Neuronal stem cell (in vitro differentiated cells): ENCODE results near the gene OVCH1.

Experiments
- DNase-seq: peaks from one replicate; pipeline ENCODE4 v3.0.0-alpha.2; 2013; ENCODE audit warnings: low spot score
- H2AFZ ChIP-seq: one replicate; pipeline ENCODE4 v1.6.1; 2013; ENCODE audit warnings: mild to moderate bottlenecking, low read length, inconsistent platforms
- H2AK5ac ChIP-seq: 2 replicates; pipeline ENCODE4 v1.6.1; 2013; ENCODE audit warnings: low read depth, mild to moderate bottlenecking, inconsistent platforms, low read length, moderate library complexity, mixed read lengths
- H2BK120ac ChIP-seq: 2 replicates; pipeline ENCODE4 v1.6.1; 2013; ENCODE audit warnings: low read depth, mild to moderate bottlenecking, inconsistent platforms, low read length, moderate library complexity, mixed read lengths
- H2BK12ac ChIP-seq: one replicate; pipeline ENCODE4 v1.6.1; 2013; ENCODE audit warnings: low read length, inconsistent platforms
- H2BK15ac ChIP-seq: 2 replicates; pipeline ENCODE4 v1.6.1; 2013; ENCODE audit warnings: mild to moderate bottlenecking, low read length, inconsistent platforms, mixed read lengths
- H2BK5ac ChIP-seq: one replicate; pipeline ENCODE4 v1.6.1; 2013; ENCODE audit warnings: inconsistent platforms, mild to moderate bottlenecking, low read length, moderate library complexity
- H3K14ac ChIP-seq: one replicate; pipeline ENCODE4 v1.6.1; 2013; ENCODE audit warnings: low read length, inconsistent platforms
- H3K18ac ChIP-seq: 2 replicates; pipeline ENCODE4 v1.6.1; 2013; ENCODE audit warnings: low read length, inconsistent platforms
- H3K23ac ChIP-seq: 2 replicates; pipeline ENCODE4 v1.6.1; 2013; ENCODE audit warnings: low read depth, mild to moderate bottlenecking, mixed read lengths, low read length, inconsistent platforms; ENCODE audit not compliant: poor library complexity
- H3K27ac ChIP-seq: replicated peaks from 3 replicates; pipeline ENCODE4 v1.5.1; 2013; ENCODE audit warnings: low read length, inconsistent platforms
- H3K27me3 ChIP-seq, 3 experiments: 2 replicates each; pipeline ENCODE4 v1.6.1; 2013; ENCODE audit warnings: low read length in 3 of 3, mild to moderate bottlenecking in 2 of 3, inconsistent platforms in 1 of 3, low read depth in 1 of 3, mixed read lengths in 1 of 3, moderate library complexity in 1 of 3; ENCODE audit not compliant: control insufficient read depth in 3 of 3, insufficient read depth in 3 of 3
- H3K36me3 ChIP-seq, 2 donors: replicated peaks in 1 of 2; 2 replicates each; pipeline ENCODE4 v1.6.1; 2013; ENCODE audit warnings: low read length in 2 of 2; ENCODE audit not compliant: control insufficient read depth in 2 of 2, insufficient read depth in 2 of 2
- H3K4ac ChIP-seq: 2 replicates; pipeline ENCODE4 v1.6.1; 2013; ENCODE audit warnings: inconsistent platforms, mild to moderate bottlenecking, low read length, moderate library complexity
- H3K4me1 ChIP-seq, 2 donors: 1 replicate in 1 of 2; 2 replicates in 1 of 2; pipeline ENCODE4 v1.6.1; 2013; ENCODE audit warnings: low read length in 2 of 2, low read depth in 1 of 2; ENCODE audit not compliant: control insufficient read depth in 2 of 2, insufficient read depth in 1 of 2
- H3K4me2 ChIP-seq: one replicate; pipeline ENCODE4 v1.6.1; 2013; ENCODE audit warnings: mild to moderate bottlenecking, low read length, inconsistent platforms; ENCODE audit not compliant: insufficient read depth, poor library complexity, severe bottlenecking
- H3K4me3 ChIP-seq, 2 donors: 2 replicates each; pipeline ENCODE4 v1.5.1; 2013; ENCODE audit warnings: low read length in 2 of 2, mild to moderate bottlenecking in 2 of 2, inconsistent platforms in 1 of 2, moderate library complexity in 1 of 2
- H3K79me1 ChIP-seq: one replicate; pipeline ENCODE4 v1.6.1; 2013; ENCODE audit warnings: low read depth, mild to moderate bottlenecking, inconsistent platforms, low read length, moderate library complexity
- H3K9ac ChIP-seq: one replicate; pipeline ENCODE4 v1.6.1; 2013; ENCODE audit warnings: mild to moderate bottlenecking, low read depth, low read length, inconsistent platforms; ENCODE audit not compliant: poor library complexity
- H3K9me3 ChIP-seq, 2 donors: replicated peaks in 1 of 2; 2 replicates each; pipeline versions ENCODE3 to v1.6.1; 2013; ENCODE audit warnings: low read length in 2 of 2, mild to moderate bottlenecking in 2 of 2, inconsistent platforms in 1 of 2, low read depth in 1 of 2, mixed read lengths in 1 of 2, moderate library complexity in 1 of 2; ENCODE audit not compliant: control insufficient read depth in 2 of 2, insufficient read depth in 1 of 2
- H4K8ac ChIP-seq: one replicate; pipeline ENCODE4 v1.6.1; 2013; ENCODE audit warnings: low read depth, mild to moderate bottlenecking, inconsistent platforms, low read length, moderate library complexity
- H4K91ac ChIP-seq: one replicate; pipeline ENCODE4 v1.6.1; 2013; ENCODE audit warnings: low read length, low read depth, mild to moderate bottlenecking, inconsistent platforms; ENCODE audit not compliant: poor library complexity
- WGBS, 2 donors: extraction: QIAGEN DNeasy Blood & Tissue Kit; methylation state at CpG; one replicate each; pipeline ENCODE4 v1.1.7; 2013; ENCODE audit warnings: missing lambda C conversion rate in 2 of 2, mixed read lengths in 1 of 2; ENCODE audit not compliant: insufficient read length in 2 of 2, insufficient replicate concordance in 1 of 2; ENCODE audit errors: extremely low coverage in 2 of 2; 5-methylcytosine and 5-hydroxymethylcytosine counted together

OVCH1 gene

DNA sequence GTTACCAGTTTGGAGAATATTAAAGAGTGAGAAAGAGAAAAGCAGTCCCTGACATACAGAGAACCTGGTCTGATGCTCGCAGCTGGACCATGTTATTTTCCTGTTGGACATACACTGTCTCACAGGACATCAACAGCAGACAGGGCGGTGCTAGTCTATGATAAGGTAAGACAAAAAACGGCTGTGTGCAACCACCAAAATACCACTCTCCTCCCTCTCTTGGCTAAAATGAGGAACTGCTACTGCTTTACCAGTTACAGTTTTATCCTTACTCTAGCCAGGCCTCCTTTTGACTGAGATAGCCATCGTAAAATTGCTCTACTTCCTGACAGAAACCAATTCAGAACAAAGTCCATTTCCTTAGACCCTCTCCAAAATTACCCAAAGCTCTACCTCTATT, 69.5 kb downstream of the OVCH1 start:
- no peak overlapping the region for H3K4ac ChIP-seq
- H3K4me3 ChIP-seq: no peak overlapping the region
- no CpG with 5 or more reads among the region's 4 CpGs for WGBS, 2 donors
- H3K79me1 ChIP-seq: no peaks in the 10 kb centered on the region
- no peak overlapping the region for H3K4me2 ChIP-seq
- H2AK5ac ChIP-seq: no peak overlapping the region
- no peak overlapping the region for H2BK15ac ChIP-seq
- no peak overlapping the region for H3K14ac ChIP-seq
- H2BK12ac ChIP-seq: no peak overlapping the region
- no peak overlapping the region for H3K23ac ChIP-seq
- no peak overlapping the region for H2BK120ac ChIP-seq
- no peak overlapping the region for H3K9ac ChIP-seq
- no peak overlapping the region for H2BK5ac ChIP-seq
- H2AFZ ChIP-seq: no peak overlapping the region
- H3K36me3 ChIP-seq: no peaks in the 10 kb centered on the region
- no peak for DNase-seq
- no peak overlapping the region for H4K8ac ChIP-seq
- peaks cover 0 to 6% of the 10 kb centered on the region in 2 donors for H3K4me1 ChIP-seq
- no peak overlapping the region for H3K27ac ChIP-seq
- no peaks in the 10 kb centered on the region for H3K9me3 ChIP-seq
- no peak overlapping the region for H4K91ac ChIP-seq
- H3K27me3 ChIP-seq: no peaks in the 10 kb centered on the region
- no peak overlapping the region for H3K18ac ChIP-seq

- Histone ChIP-seq H2BK12ac (no peak overlapping the region), H2AK5ac (no peak overlapping the region), H3K23ac (no peak overlapping the region), H3K9me3 (no peaks in the 10 kb centered on the region), H3K27ac (no peak overlapping the region), H2BK120ac (no peak overlapping the region), H3K27me3 (no peaks in the 10 kb centered on the region), H3K9ac (no peak overlapping the region), H4K91ac (no peak overlapping the region), H2AFZ (no peak overlapping the region), H3K4ac (no peak overlapping the region), H3K4me3 (no peak overlapping the region), H4K8ac (no peak overlapping the region), H3K18ac (no peak overlapping the region), H3K4me2 (no peak overlapping the region), H3K14ac (no peak overlapping the region), H2BK5ac (no peak overlapping the region), H3K36me3 (no peaks in the 10 kb centered on the region), H3K79me1 (no peaks in the 10 kb centered on the region), H3K4me1 (peaks cover 0 to 6% of the 10 kb centered on the region in 2 donors), H2BK15ac (no peak overlapping the region)
- WGBS, 2 donors: no CpG with 5 or more reads among the region's 2 CpGs
- no peak for DNase-seq
These were observed 71.0 kb downstream of the OVCH1 start for GRCh38 chr12:29426498-29426897.

GRCh38 chr12:29425722-29426121, 71.8 kb downstream of the OVCH1 start:
- no CpG with 5 or more reads among the region's 2 CpGs for WGBS, 2 donors
- no peaks in the 10 kb centered on the region for H3K36me3 ChIP-seq

DNA sequence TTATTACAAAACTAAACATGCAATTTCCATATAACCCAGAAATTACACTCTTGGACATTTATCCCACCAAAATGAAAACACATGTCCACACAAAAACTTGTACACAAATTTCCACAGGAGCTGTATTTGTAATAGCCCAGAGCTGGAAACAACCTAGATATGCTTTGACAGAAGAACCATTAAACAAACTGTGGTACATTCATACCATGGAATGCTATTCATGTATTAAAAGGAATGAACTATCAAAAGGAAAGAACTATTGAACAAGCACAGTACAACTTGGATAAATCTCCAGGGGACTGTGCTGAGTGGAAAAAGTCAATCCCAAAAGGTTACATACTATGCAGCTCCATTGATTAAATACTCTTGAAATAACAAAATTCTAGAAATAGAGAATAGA, 80.7 kb downstream of the OVCH1 start:
- H3K9me3 ChIP-seq: no peaks in the 10 kb centered on the region
- H2BK5ac ChIP-seq: no peak overlapping the region
- H4K8ac ChIP-seq: no peak overlapping the region
- H3K27me3 ChIP-seq: no peaks in the 10 kb centered on the region
- no peaks in the 10 kb centered on the region for H3K4me1 ChIP-seq
- H3K23ac ChIP-seq: no peak overlapping the region
- H3K27ac ChIP-seq: no peak overlapping the region
- no peak overlapping the region for H2AK5ac ChIP-seq
- H2AFZ ChIP-seq: no peak overlapping the region
- no peak overlapping the region for H3K9ac ChIP-seq
- no peak overlapping the region for H4K91ac ChIP-seq
- DNase-seq: no peak
- H2BK12ac ChIP-seq: no peak overlapping the region
- no peak overlapping the region for H2BK15ac ChIP-seq
- H3K4ac ChIP-seq: no peak overlapping the region
- H3K4me2 ChIP-seq: no peak overlapping the region
- H3K14ac ChIP-seq: no peak overlapping the region
- H3K79me1 ChIP-seq: no peaks in the 10 kb centered on the region
- H3K36me3 ChIP-seq: no peaks in the 10 kb centered on the region
- no peak overlapping the region for H2BK120ac ChIP-seq
- no peak overlapping the region for H3K4me3 ChIP-seq
- no peak overlapping the region for H3K18ac ChIP-seq

More at GRCh38 chr12:29425722-29426121, 71.8 kb downstream of the OVCH1 start:
- no peak overlapping the region for H3K9ac ChIP-seq
- H3K4me2 ChIP-seq: no peak overlapping the region
- DNase-seq: no peak
- H3K4ac ChIP-seq: no peak overlapping the region
- H4K91ac ChIP-seq: no peak overlapping the region
- no peak overlapping the region for H3K14ac ChIP-seq
- H3K18ac ChIP-seq: no peak overlapping the region
- H3K79me1 ChIP-seq: no peaks in the 10 kb centered on the region
- H3K27me3 ChIP-seq: no peaks in the 10 kb centered on the region
- no peak overlapping the region for H2BK15ac ChIP-seq
- H3K9me3 ChIP-seq: no peaks in the 10 kb centered on the region
- no peak overlapping the region for H3K4me3 ChIP-seq
- no peak overlapping the region for H3K27ac ChIP-seq
- no peak overlapping the region for H2BK12ac ChIP-seq
- no peak overlapping the region for H4K8ac ChIP-seq
- H2AK5ac ChIP-seq: no peak overlapping the region
- H2BK5ac ChIP-seq: no peak overlapping the region
- peaks cover 0 to 6% of the 10 kb centered on the region in 2 donors for H3K4me1 ChIP-seq
- H2AFZ ChIP-seq: no peak overlapping the region
- no peak overlapping the region for H3K23ac ChIP-seq
- no peak overlapping the region for H2BK120ac ChIP-seq
